ENCODE data around the gene ITSN2.

GRCh38 chr2:24203029-24203786 is 157.1 kb downstream of the ITSN2 start:
- TF ChIP-seq CTCF (conservative IDR thresholded peaks at IDR 0.05 in 1 of 2, IDR thresholded peaks at IDR 0.05 in 1 of 2; ENCODE audit: extremely low read depth in 1 of 2, insufficient read depth in 1 of 2, low read depth in 1 of 2, low read length in 2 of 2) (no peak), EZH2 (IDR thresholded peaks at IDR 0.05; ENCODE audit: borderline replicate concordance, low read length) (no peak)
